SH-SY5Y (cell line): ENCODE measurements around the gene AHNAK.

Experiments used
- GATA2 ChIP-seq: IDR thresholded peaks from 2 replicates; pipeline ENCODE4 v1.6.1; 2011; ENCODE audit warnings: mild to moderate bottlenecking, low read depth, low read length
- GATA3 ChIP-seq: IDR thresholded peaks from 2 replicates; pipeline ENCODE4 v1.6.1; 2011; ENCODE audit warnings: low read depth, mild to moderate bottlenecking, low read length, moderate library complexity

AHNAK gene

DNA sequence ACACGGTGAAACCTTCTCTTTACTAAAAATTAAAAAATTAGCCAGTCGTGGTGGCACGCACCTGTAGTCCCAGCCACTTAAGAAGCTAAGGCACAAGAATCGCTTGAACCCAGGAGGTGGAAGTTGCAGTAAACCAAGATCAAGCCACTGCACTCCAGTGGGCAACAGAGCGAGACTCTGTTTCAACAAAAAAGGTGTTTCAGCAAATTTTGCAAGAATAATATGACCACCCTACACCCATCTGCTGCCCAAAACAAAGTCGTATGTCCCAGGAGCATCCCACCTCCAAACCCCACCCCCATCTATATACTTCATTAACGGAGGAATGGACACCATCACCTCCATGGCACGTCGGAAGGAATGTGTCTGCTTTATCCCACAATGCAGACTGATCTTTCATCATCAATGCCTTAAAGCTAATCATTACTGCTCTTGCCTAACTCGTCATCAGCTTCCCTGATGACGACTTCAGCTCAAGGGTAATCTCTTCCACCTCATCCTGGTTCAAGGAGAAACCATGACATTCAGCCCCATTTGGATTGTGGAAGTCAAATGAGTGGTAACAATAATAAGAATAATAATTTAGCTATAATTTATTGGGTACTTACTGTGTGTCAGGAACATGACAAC lies 93.7 kb downstream of the AHNAK start:
- TF ChIP-seq GATA3 = no peak
- TF ChIP-seq GATA2 = no peak

DNA sequence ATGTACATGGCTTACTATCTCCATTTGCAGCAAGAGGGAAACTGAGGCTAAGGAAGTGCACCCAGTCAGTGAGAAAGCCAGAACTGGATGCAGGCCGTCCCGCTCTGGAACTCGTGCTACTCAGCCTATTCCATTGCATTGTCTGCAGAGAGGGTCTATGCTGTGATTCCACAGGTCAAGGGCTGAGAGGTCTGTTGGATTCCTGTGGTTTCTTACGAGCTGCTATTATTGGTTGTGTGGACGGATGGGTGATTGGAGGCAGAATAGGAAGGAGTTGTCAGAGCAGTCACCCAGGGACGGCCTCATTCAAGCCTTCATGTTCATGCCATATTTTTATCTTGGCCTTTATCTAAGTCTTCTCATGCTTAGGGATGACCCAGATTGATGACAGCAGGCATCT lies 94.3 kb downstream of the AHNAK start:
- TF ChIP-seq GATA3 (no peak), GATA2 (no peak)

DNA sequence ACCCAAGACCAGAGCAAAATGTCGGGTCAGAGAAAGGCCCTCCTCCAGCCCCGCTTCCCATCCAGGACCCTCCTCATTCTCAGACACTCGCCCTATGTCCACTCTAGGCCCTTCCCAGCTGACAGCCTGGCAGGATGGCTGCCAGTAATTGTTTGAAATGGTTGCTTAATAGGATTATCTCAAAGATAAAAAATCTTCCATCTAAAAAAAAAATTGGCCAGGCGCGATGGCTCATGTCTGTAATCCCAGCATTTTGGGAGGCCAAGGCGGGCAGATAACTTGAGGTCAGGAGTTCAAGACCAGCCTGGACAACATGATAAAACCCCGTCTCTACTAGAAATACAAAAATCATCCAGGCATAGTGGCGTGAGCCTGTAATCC lies 95.4 kb downstream of the AHNAK start:
- TF ChIP-seq GATA3 (no peak), GATA2 (peak; percentile 60)

DNA sequence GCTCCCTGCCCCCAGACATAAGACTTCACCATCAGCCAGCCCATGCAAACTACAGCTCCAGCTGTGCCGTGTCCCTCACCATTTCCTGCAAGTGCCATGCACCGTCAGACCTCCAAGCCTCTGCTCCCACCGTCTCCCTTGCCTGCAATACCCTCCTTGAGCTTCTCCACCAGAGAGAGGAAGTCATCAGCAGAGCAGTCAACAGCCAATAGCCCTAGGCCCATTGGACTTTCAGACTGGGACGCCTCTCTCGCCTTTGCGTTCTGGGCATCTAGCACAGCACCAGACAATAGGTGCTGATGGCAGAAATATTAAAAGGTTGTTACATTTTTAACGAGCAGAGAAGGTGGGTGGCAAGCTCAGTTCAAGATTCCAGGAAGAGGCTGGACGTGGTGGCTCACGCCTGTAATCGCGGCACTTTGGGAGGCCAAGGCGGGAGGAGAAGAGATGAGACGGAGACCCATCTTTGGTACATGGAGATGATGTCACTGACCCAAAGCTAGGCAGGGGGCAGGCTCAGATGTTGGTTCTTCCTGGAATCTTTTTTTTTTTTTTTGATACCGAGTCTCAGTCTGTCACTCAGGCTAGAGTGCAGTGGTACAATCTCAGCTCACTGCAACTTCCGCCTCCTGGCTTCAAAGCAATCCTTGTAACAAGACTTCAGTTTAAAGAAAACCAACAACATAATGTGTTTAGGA lies 95.9 kb downstream of the AHNAK start:
- TF ChIP-seq GATA2 = no peak

GRCh38 chr11:62449451-62449851 lies 97.2 kb downstream of the AHNAK start:
- TF ChIP-seq GATA3 (no peak), GATA2 (no peak)

- TF ChIP-seq GATA2 (no peak), GATA3 (no peak)
These were observed 100.5 kb downstream of the AHNAK start for GRCh38 chr11:62446091-62446490.

DNA sequence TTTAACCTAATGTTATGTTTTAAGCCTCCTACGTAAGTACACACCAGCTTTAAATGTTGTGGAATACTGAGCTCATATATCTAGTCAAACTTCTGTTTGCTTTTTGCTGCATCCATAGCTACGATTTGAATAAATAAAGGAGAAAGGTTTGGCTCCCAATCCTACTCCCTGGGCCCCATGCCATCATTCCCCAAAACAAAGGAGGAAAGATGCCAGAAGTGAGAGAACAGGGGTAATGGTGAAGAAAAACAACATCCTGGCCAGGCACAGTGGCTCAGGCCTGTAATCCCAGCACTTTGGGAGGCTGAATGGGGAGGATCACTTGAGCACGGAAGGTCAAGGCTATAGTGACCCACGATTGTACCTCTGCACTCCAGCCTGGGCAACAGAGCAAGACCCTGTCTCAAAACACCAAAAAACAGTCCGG lies 101.3 kb downstream of the AHNAK start:
- TF ChIP-seq GATA2 (no peak), GATA3 (no peak)

- TF ChIP-seq GATA2 (no peak), GATA3 (no peak)
These were observed 101.8 kb downstream of the AHNAK start for GRCh38 chr11:62444835-62445234.

DNA sequence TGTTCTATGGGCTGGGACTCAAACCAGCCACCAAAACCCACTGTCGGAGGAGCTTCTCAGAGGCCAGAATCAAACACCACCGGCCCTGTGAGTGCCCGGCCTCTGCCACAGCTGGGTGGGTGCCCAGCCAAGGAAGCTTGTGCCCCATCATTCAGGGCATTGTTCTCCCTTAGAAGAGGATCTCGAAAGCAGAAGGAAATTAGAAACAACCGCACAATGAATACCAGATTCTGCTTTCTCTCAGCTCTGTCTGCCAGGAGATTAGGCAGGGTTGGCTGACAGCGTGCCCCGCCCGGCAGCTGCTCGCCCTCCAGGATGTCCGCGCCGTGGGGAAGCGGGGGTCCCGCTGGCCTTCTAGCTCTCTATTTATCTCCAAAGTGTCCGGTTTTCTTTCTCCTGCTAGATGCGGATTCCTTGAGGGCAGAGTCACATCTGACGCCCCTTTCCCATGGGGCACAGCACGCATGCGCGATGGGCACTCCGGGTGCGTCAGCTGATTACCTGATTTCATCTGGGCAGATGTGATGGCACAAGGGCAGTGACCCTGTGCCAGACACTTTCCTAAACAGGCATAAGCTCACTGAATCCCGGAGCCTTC lies 102.3 kb downstream of the AHNAK start:
- TF ChIP-seq GATA2 (peak; percentile 74), GATA3 (no peak)

DNA sequence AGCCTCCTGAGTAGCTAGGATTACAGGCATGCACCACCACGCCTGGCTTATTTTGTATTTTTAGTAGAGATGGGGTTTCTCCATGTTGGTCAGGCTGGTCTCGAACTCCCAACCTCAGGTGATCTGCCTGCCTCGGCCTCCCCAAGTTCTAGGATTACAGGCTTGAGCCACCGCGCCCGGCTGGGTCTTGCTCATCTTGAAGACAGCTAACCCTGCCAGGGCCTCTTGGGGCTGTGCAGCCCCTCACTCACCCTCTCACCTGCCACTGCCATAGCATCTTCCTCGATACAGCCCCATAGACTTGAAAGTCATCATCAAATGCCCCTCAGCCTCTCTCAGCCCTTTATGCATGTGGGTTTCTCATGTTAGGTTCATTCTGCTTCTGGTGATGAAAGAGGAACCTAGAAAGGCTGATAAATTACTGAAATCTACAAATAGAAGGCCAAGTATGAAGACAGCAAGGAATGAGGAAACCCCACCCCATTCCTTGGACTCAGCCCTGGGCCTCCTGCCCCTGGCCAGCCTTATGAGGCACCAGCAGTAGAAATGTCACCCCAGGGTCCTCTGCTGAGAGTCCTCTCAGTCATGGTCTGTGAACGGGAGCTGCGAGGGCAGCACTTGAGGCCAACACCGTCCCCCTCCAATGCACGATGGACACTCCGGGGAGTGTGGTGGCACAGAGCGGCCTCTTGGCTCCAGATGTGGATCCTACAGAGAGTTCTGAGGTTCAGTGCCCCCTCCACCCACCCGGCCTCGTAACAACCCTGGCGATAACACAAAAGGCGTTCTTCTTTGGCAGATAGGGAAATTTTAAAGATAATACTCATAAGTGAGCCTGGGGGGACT lies 103.0 kb downstream of the AHNAK start:
- TF ChIP-seq GATA2 (no peak), GATA3 (no peak)

GRCh38 chr11:62439785-62440602 lies 106.6 kb downstream of the AHNAK start:
- TF ChIP-seq GATA2 = no peak
- no peak for TF ChIP-seq GATA3

DNA sequence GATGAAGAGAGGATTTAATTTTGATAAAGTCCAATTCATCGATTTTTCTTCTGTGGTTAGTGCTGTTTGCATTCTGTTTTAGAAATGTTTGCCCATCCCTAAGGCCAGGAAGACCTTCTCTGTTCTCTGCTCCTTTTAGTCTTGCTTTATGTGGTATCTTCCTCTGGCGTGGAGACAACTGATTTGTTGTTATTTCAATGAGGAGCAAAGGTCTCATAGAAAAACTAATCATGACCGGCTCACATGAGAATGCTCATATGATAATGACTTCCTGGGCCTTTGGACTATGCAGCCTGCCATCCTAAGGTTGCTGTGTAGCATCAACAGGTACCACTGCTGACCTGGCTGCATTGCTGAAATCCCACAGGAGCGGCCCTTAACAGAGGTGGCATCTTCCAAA lies 108.0 kb downstream of the AHNAK start:
- no peak for TF ChIP-seq GATA2
- TF ChIP-seq GATA3 = no peak

DNA sequence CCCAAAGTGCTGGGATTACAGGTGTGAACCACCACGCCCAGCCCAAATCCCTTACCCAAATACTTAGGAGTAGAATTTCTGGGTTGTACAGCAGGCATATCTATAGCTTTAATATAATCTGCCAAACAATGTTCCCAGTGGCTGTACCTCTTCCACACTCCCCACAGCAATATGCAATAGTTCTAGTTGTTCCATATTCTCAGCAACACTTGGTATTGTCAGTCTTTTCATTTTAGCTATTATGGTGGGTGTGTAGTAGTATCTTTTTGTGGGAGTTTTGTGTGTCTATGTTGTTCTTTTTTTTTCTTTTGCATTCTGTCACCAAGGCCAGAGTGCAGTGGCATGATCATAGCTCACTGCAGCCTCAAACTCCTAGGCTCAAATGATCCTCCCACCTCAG lies 109.0 kb downstream of the AHNAK start:
- no peak for TF ChIP-seq GATA3
- TF ChIP-seq GATA2 = no peak

DNA sequence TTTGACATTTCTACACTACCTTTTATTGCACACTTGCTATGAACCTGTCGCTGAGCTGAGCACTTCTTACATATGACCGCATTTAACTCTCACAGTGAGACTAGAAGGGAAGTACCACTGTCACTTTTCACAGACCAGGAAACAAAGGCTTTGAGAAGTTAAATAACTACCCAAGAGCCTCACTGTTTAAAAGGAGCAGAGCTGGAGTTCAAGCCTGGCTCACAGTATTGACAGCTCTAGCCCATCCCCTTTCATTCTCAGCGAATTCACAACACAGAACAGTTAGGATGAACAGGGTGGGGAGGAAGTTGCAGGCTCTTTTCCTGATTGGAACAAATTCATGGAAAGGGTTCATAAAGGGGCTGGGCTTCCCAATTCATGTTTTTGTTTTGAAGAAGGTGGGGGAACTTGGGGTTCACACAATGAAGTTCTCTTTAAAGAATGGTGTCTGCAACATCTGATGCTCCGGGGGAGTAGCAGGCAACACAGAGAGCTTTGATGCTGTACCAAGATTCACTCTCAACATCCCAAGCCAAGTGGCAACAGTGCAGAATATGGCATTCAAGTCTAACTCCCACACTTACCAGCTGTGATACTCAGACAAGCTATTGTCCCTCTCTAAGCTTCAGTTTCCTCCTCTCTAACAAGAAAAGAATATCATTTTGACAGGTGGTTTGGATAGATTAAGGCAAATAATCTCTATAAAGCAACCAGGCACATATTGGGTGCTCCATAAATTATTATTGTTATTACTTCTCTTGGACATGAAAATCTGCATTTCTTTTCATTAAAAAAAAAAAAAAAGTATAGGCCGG lies 110.6 kb downstream of the AHNAK start:
- TF ChIP-seq GATA3 = no peak
- TF ChIP-seq GATA2 = no peak
